SKM-1 (cell line): ENCODE results near the gene PLIN1.
"Not testable (repeated sequence)": the region's sequence is repeated elsewhere in the genome, so short reads cannot be mapped to it uniquely, and the experiment has no call there.

Experiments
- DNase-seq: peaks from one replicate; lab custom pipeline; 2025; ENCODE audit not compliant: unreplicated experiment; lab: John Stamatoyannopoulos, UW

The PLIN1 gene

GRCh38 chr15:89679212-89679611 lies at the start of gene PLIN1:
Gene PLIN1, minus strand, starts transcription at chr15:89679367. Its CDS starts 1,878 bp downstream, at chr15:89677489.
- DNase-seq: no peak

- DNase-seq: no peak
Measured at GRCh38 chr15:89728254-89728653, 49.1 kb upstream of the PLIN1 start.

- no peak for DNase-seq
Measured at GRCh38 chr15:89725064-89725463, 45.9 kb upstream of the PLIN1 start.

GRCh38 chr15:89724621-89725020 lies 45.5 kb upstream of the PLIN1 start:
- no peak for DNase-seq

GRCh38 chr15:89723031-89723430 lies 43.9 kb upstream of the PLIN1 start:
- no peak for DNase-seq

- peak; percentile 38 for DNase-seq
Measured at GRCh38 chr15:89714775-89715174, 35.6 kb upstream of the PLIN1 start.

GRCh38 chr15:89707577-89707976 lies 28.4 kb upstream of the PLIN1 start:
- no peak for DNase-seq

- DNase-seq: no peak
Measured at GRCh38 chr15:89704411-89704810, 25.2 kb upstream of the PLIN1 start.

GRCh38 chr15:89695198-89695597 lies 16.0 kb upstream of the PLIN1 start:
- no peak for DNase-seq

GRCh38 chr15:89693696-89694095 lies 14.5 kb upstream of the PLIN1 start:
- DNase-seq: no peak

- DNase-seq: no peak
Measured at GRCh38 chr15:89693091-89693490, 13.9 kb upstream of the PLIN1 start.

- peak; percentile 47 for DNase-seq
Measured at GRCh38 chr15:89690276-89691218, 11.4 kb upstream of the PLIN1 start, which contains the start of the genes PEX11A and WDR93. Gene PEX11A, minus strand, starts transcription at chr15:89690754. Its CDS starts 122 bp downstream, at chr15:89690632. Gene WDR93, plus strand, starts transcription at chr15:89690811. Its CDS starts 10,936 bp downstream, at chr15:89701747.

- not testable (repeated sequence) for DNase-seq
Measured at GRCh38 chr15:89689930-89690275, 10.7 kb upstream of the PLIN1 start.

- no peak for DNase-seq
Measured at GRCh38 chr15:89686522-89686921, 7.4 kb upstream of the PLIN1 start.

- DNase-seq: no peak
Measured at GRCh38 chr15:89685995-89686394, 6.8 kb upstream of the PLIN1 start.

GRCh38 chr15:89681146-89681545 lies 2.0 kb upstream of the PLIN1 start:
- no peak for DNase-seq

- DNase-seq: no peak
Measured at GRCh38 chr15:89680282-89680873, 1.2 kb upstream of the PLIN1 start.

- no peak for DNase-seq
Measured at GRCh38 chr15:89677381-89677780, 1.8 kb downstream of the PLIN1 start.

- DNase-seq: no peak
Measured at GRCh38 chr15:89675606-89676005, 3.6 kb downstream of the PLIN1 start.

- DNase-seq: no peak
Measured at GRCh38 chr15:89674526-89674925, 4.6 kb downstream of the PLIN1 start.

- no peak for DNase-seq
Measured at GRCh38 chr15:89673165-89673512, 6.0 kb downstream of the PLIN1 start.
